Thoracic aorta (tissue), 2 donors: ENCODE measurements around the gene UBE3B. TPM values are rescaled to one million over a fixed set of nuclear protein-coding genes. Genes with fewer than 3 reads are reported as not detected.

Source experiments
- ATAC-seq: fragments of 150-250 bp; one replicate; pipeline ENCODE4 v1.8.0; 2017; ENCODE audit warnings: low read depth; ENCODE audit not compliant: insufficient number of reproducible peaks, low FRiP score
- DNase-seq: peaks from one replicate; pipeline ENCODE4 v3.0.0-alpha.2; 2020; ENCODE audit warnings: low spot score
- H3K27ac ChIP-seq, 2 donors: fragments of 200-600 bp; sonication (generic); 1 replicate in 1 of 2; 2 replicates in 1 of 2; pipeline ENCODE4 v1.5.1; 2016; ENCODE audit warnings: mild to moderate bottlenecking in 2 of 2, moderate library complexity in 2 of 2
- H3K27me3 ChIP-seq: fragments of 200-600 bp; sonication (generic); replicated peaks from 2 replicates; pipeline ENCODE4 v1.6.0; 2016; ENCODE audit warnings: mild to moderate bottlenecking; ENCODE audit not compliant: insufficient read depth
- H3K36me3 ChIP-seq: fragments of 200-600 bp; sonication (generic); one replicate; pipeline ENCODE4 v1.5.1; 2016
- H3K4me1 ChIP-seq, 2 donors: fragments of 200-600 bp; sonication (generic); 1 replicate in 1 of 2; 2 replicates in 1 of 2; pipeline versions ENCODE4 v1.5.1 to v1.6.0; 2016; ENCODE audit warnings: low read depth in 2 of 2, mild to moderate bottlenecking in 1 of 2; ENCODE audit not compliant: control insufficient read depth in 1 of 2
- H3K4me3 ChIP-seq: fragments of 200-600 bp; sonication (generic); 2 replicates; pipeline ENCODE4 v1.5.1; 2016; ENCODE audit warnings: mild to moderate bottlenecking
- H3K9me3 ChIP-seq: fragments of 200-600 bp; sonication (generic); 2 replicates; pipeline ENCODE4 v1.5.1; 2016
- CTCF ChIP-seq: fragments of 200-600 bp; sonication (generic); IDR thresholded peaks from one replicate; pipeline ENCODE4 v1.5.1; 2019; ENCODE audit warnings: antibody characterized with exemption
- total RNA-seq, 2 donors: library from RNA; depleted of rRNA; stranded (reverse); fragments of >200 nt; gene quantifications; one replicate each; pipeline versions ENCODE4 v1.1.0 to v1.2.3, GENCODE V29; 2016

Gene UBE3B
- total RNA-seq, 2 donors from 2014 or later: 41.4 to 75.3 TPM

- no peak for ATAC-seq
- no peak for DNase-seq
- Histone ChIP-seq H3K27ac (no peak overlapping the region), H3K36me3 (peaks cover 40% of the 10 kb centered on the region), H3K27me3 (no peaks in the 10 kb centered on the region), H3K9me3 (no peaks in the 10 kb centered on the region), H3K4me3 (no peak overlapping the region), H3K4me1 (no peaks in the 10 kb centered on the region)
- no peak for TF ChIP-seq CTCF
These were observed 56.0 kb downstream of the UBE3B start for GRCh38 chr12:109533487-109533740.

- Histone ChIP-seq H3K4me1 (no peaks in the 10 kb centered on the region), H3K4me3 (no peak overlapping the region), H3K27ac (no peak overlapping the region), H3K27me3 (no peaks in the 10 kb centered on the region), H3K9me3 (no peaks in the 10 kb centered on the region), H3K36me3 (peaks cover 40% of the 10 kb centered on the region)
- ATAC-seq (no peak), DNase-seq (no peak)
- no peak for TF ChIP-seq CTCF
These were observed 57.0 kb downstream of the UBE3B start for GRCh38 chr12:109534456-109534855.

- no peak for ATAC-seq
- no peak for TF ChIP-seq CTCF
- no peak overlapping the region for H3K4me3 ChIP-seq
- H3K27ac ChIP-seq: no peak overlapping the region
- H3K27me3 ChIP-seq: no peaks in the 10 kb centered on the region
- DNase-seq: no peak
- H3K4me1 ChIP-seq: no peaks in the 10 kb centered on the region
- H3K9me3 ChIP-seq: no peaks in the 10 kb centered on the region
- peaks cover 31% of the 10 kb centered on the region for H3K36me3 ChIP-seq
These were observed 57.9 kb downstream of the UBE3B start for GRCh38 chr12:109535231-109535862.

- no peaks in the 10 kb centered on the region for H3K27me3 ChIP-seq
These were observed 58.4 kb downstream of the UBE3B start for GRCh38 chr12:109535863-109536250.

GRCh38 chr12:109537136-109537535 lies 59.7 kb downstream of the UBE3B start:
- Histone ChIP-seq H3K4me1 (no peaks in the 10 kb centered on the region), H3K27ac (no peak overlapping the region), H3K9me3 (no peaks in the 10 kb centered on the region), H3K4me3 (no peak overlapping the region), H3K36me3 (peaks cover 14% of the 10 kb centered on the region), H3K27me3 (no peaks in the 10 kb centered on the region)
- no peak for TF ChIP-seq CTCF
- ATAC-seq (no peak), DNase-seq (no peak)

More at GRCh38 chr12:109535863-109536250, 58.4 kb downstream of the UBE3B start:
- no peak for DNase-seq
- Histone ChIP-seq H3K9me3 (no peaks in the 10 kb centered on the region), H3K4me3 (no peak overlapping the region), H3K27ac (no peak overlapping the region), H3K36me3 (peaks cover 27% of the 10 kb centered on the region), H3K4me1 (no peaks in the 10 kb centered on the region)
- no peak for TF ChIP-seq CTCF
- ATAC-seq: no peak
